Lung (tissue), 12 donors: ENCODE measurements around the gene NDUFA11. TPM values are rescaled to one million over a fixed set of nuclear protein-coding genes. Genes with fewer than 3 reads are reported as not detected.

Source experiments
- ATAC-seq: fragments of 200-7000 bp; cut with Tn5 transposase; one replicate; pipeline ENCODE4 v1.9.1; 2020; ENCODE audit warnings: moderate number of reproducible peaks; ENCODE audit not compliant: insufficient read depth, low FRiP score
- DNase-seq, 3 donors: peaks; one replicate each; pipeline ENCODE4 v3.0.0-alpha.2; 2013 to 2017
- H3K27ac ChIP-seq, 2 donors: one replicate each; pipeline ENCODE4 v1.5.1; 2013; ENCODE audit warnings: mild to moderate bottlenecking in 2 of 2, moderate library complexity in 2 of 2, control low read depth in 1 of 2, inconsistent platforms in 1 of 2, low read depth in 1 of 2, low read length in 1 of 2
- H3K27me3 ChIP-seq, 3 donors: one replicate each; pipeline ENCODE4 v1.5.1; 2013; ENCODE audit warnings: low read length in 2 of 3; ENCODE audit not compliant: control insufficient read depth in 3 of 3, insufficient read depth in 3 of 3
- H3K36me3 ChIP-seq, 4 donors: one replicate each; pipeline ENCODE4 v1.5.1; 2013; ENCODE audit warnings: low read length in 4 of 4, mild to moderate bottlenecking in 1 of 4, moderate library complexity in 1 of 4; ENCODE audit not compliant: control insufficient read depth in 4 of 4, insufficient read depth in 4 of 4
- H3K4me1 ChIP-seq, 5 donors: one replicate each; pipeline ENCODE4 v1.5.1; 2013; ENCODE audit warnings: low read length in 5 of 5, mild to moderate bottlenecking in 2 of 5, moderate library complexity in 1 of 5; ENCODE audit not compliant: control insufficient read depth in 5 of 5, insufficient read depth in 5 of 5
- H3K4me3 ChIP-seq: one replicate; pipeline ENCODE4 v1.5.1; 2013; ENCODE audit warnings: mild to moderate bottlenecking, control low read depth, moderate library complexity
- H3K9ac ChIP-seq, 2 donors: one replicate each; pipeline ENCODE4 v1.5.1; 2013; ENCODE audit warnings: low read length in 2 of 2, control low read depth in 1 of 2; ENCODE audit not compliant: insufficient read depth in 1 of 2
- H3K9me3 ChIP-seq, 4 donors: one replicate each; pipeline ENCODE4 v1.5.1; 2013; ENCODE audit warnings: low read length in 3 of 4, mild to moderate bottlenecking in 1 of 4, moderate library complexity in 1 of 4; ENCODE audit not compliant: control insufficient read depth in 4 of 4, insufficient read depth in 3 of 4
- CTCF ChIP-seq: IDR thresholded peaks from 2 replicates; pipeline ENCODE4 v1.5.1; 2012; ENCODE audit warnings: mild to moderate bottlenecking; ENCODE audit errors: control extremely low read depth, extremely low read depth
- WGBS, 2 donors: extraction: QIAGEN DNeasy Blood & Tissue Kit; methylation state at CpG; one replicate each; pipeline ENCODE4 v1.1.7; 2013; 5-methylcytosine and 5-hydroxymethylcytosine counted together
- polyA plus RNA-seq, 2 donors: library from polyadenylated mRNA; stranded (reverse); fragments of 200-250 nt; gene quantifications; one replicate each; pipeline ENCODE4 v1.2.1, GENCODE V29; 2013
- total RNA-seq, 2 donors: library from RNA; depleted of rRNA in 1 of 2; stranded (reverse); fragments of >200 nt in 1 of 2; gene quantifications; one replicate each; pipeline ENCODE4 v1.2.1, GENCODE V29; 2014 to 2021
- donor health status: control.
- donor health status: control.
- donor health status: Bipolar disorder and iron deficiency.
- donor health status: healthy.
- donor health status: DM: yes; HTN: yes; CAD: no.

The NDUFA11 gene
- total and polyA plus RNA-seq, 4 donors: 52.5 to 344 (median 278) TPM

GRCh38 chr19:5873617-5874199 lies 29.9 kb downstream of the NDUFA11 start:
- no peak for TF ChIP-seq CTCF
- H3K4me1 ChIP-seq: no peaks in the 10 kb centered on the region
- no peaks in the 10 kb centered on the region for H3K36me3 ChIP-seq
- H3K9ac ChIP-seq: no peak overlapping the region
- H3K9me3 ChIP-seq: no peaks in the 10 kb centered on the region
- no peak for DNase-seq
- no peak for ATAC-seq
- 90 to 92% methylated on average over 12 of the region's 12 CpGs for WGBS, 2 donors
- no peak overlapping the region for H3K4me3 ChIP-seq
- H3K27ac ChIP-seq: no peak overlapping the region
- H3K27me3 ChIP-seq: no peaks in the 10 kb centered on the region

GRCh38 chr19:5870986-5871394 lies 32.6 kb downstream of the NDUFA11 start:
- H3K4me3 ChIP-seq: no peak overlapping the region
- 75 to 83% methylated on average over 12 of the region's 12 CpGs for WGBS, 2 donors
- ATAC-seq (no peak), DNase-seq (no peak)
- no peaks in the 10 kb centered on the region for H3K9me3 ChIP-seq
- H3K27me3 ChIP-seq: no peaks in the 10 kb centered on the region
- H3K36me3 ChIP-seq: no peaks in the 10 kb centered on the region
- no peak overlapping the region for H3K9ac ChIP-seq
- no peaks in the 10 kb centered on the region for H3K4me1 ChIP-seq
- no peak overlapping the region for H3K27ac ChIP-seq
- no peak for TF ChIP-seq CTCF

GRCh38 chr19:5867201-5868136 lies 36.1 kb downstream of the NDUFA11 start:
- WGBS, 2 donors: 87 to 88% methylated on average over 31 of the region's 31 CpGs
- no peak for ATAC-seq
- Histone ChIP-seq H3K27ac (no peak overlapping the region), H3K9ac (no peak overlapping the region), H3K27me3 (no peaks in the 10 kb centered on the region), H3K4me3 (no peak overlapping the region), H3K9me3 (no peaks in the 10 kb centered on the region), H3K4me1 (no peaks in the 10 kb centered on the region), H3K36me3 (no peaks in the 10 kb centered on the region)
- no peak for DNase-seq
- no peak for TF ChIP-seq CTCF
